Measurements from ENCODE around the gene LRPPRC. TPM values are rescaled to one million over a fixed set of nuclear protein-coding genes. Genes with fewer than 3 reads are reported as not detected.
"Not testable (repeated sequence)": the region's sequence is repeated elsewhere in the genome, so short reads cannot be mapped to it uniquely, and the experiment has no call there.

The LRPPRC gene
- total RNA-seq, 4 donors from 2014 or later, result 40.9 to 61.8 (median 49.5) TPM

DNA sequence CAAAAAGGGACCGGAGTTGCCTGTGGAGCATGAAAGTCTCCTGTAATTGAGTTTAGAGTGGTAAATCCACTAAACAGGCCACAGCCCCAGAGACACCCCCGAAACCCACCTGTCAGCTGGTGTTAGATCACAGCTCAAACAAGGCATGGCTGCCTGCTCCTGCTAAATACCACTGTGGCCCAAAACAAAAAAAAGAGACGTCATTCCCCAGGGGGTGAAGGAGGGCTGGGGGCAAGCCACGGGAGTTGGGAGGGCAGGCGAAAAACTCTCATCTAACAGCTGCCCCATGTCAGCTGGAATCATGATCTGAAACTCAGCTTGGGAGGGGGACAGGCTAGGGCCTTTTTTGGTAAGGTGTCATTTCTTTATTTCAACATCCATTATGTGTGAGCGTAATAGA is 42.5 kb upstream of the LRPPRC start:
- Histone ChIP-seq H3K36me3 (no peaks in the 10 kb centered on the region), H3K4me3 (no peak overlapping the region), H3K4me1 (no peaks in the 10 kb centered on the region), H3K9me3 (no peaks in the 10 kb centered on the region), H3K27me3 (no peaks in the 10 kb centered on the region), H3K27ac (no peak overlapping the region)
- no peak for ATAC-seq
- WGBS, 2 donors (ENCODE audit: low coverage in 1 of 2), result 39% methylated on average over 6 of the region's 6 CpGs; no CpG with 5 or more reads in 1 of the 2 donors
- TF ChIP-seq EP300 (IDR thresholded peaks at IDR 0.05), result no peak
- no peak for TF ChIP-seq POLR2A (IDR thresholded peaks at IDR 0.05)
- TF ChIP-seq POLR2AphosphoS5 (IDR thresholded peaks at IDR 0.05), result no peak
- TF ChIP-seq, protein P1, sequence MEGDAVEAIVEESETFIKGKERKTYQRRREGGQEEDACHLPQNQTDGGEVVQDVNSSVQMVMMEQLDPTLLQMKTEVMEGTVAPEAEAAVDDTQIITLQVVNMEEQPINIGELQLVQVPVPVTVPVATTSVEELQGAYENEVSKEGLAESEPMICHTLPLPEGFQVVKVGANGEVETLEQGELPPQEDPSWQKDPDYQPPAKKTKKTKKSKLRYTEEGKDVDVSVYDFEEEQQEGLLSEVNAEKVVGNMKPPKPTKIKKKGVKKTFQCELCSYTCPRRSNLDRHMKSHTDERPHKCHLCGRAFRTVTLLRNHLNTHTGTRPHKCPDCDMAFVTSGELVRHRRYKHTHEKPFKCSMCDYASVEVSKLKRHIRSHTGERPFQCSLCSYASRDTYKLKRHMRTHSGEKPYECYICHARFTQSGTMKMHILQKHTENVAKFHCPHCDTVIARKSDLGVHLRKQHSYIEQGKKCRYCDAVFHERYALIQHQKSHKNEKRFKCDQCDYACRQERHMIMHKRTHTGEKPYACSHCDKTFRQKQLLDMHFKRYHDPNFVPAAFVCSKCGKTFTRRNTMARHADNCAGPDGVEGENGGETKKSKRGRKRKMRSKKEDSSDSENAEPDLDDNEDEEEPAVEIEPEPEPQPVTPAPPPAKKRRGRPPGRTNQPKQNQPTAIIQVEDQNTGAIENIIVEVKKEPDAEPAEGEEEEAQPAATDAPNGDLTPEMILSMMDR (IDR thresholded peaks at IDR 0.05), result no peak

DNA sequence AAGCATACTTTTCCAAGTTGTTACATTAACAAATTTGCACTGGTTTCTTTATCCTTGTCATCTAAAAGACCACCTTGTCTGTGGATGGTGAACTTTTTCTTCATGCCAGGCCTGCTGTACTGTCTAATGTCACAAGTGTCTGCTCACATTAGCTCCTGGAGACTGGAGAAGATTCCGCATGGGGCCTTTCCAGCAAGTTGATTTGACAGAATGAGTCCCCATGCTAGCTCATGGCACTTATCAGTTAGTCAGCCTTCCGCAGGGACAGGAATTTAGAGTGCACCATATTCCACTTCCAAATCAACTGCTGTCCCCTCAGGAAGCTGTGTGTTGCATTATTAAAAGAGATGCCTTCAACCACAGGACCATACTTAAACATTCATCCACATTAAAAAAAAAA is 41.4 kb upstream of the LRPPRC start:
- ATAC-seq, result no peak
- Histone ChIP-seq H3K9me3 (no peaks in the 10 kb centered on the region), H3K4me3 (no peak overlapping the region), H3K4me1 (no peaks in the 10 kb centered on the region), H3K36me3 (no peaks in the 10 kb centered on the region), H3K27ac (no peak overlapping the region), H3K27me3 (peaks cover 6% of the 10 kb centered on the region)
- 26 to 71% methylated on average over 2 of the region's 2 CpGs for WGBS, 2 donors (ENCODE audit: low coverage in 1 of 2)
- TF ChIP-seq POLR2A (IDR thresholded peaks at IDR 0.05), result no peak
- TF ChIP-seq, protein P1 (IDR thresholded peaks at IDR 0.05), result no peak
- TF ChIP-seq POLR2AphosphoS5 (IDR thresholded peaks at IDR 0.05), result no peak
- no peak for TF ChIP-seq EP300 (IDR thresholded peaks at IDR 0.05)

DNA sequence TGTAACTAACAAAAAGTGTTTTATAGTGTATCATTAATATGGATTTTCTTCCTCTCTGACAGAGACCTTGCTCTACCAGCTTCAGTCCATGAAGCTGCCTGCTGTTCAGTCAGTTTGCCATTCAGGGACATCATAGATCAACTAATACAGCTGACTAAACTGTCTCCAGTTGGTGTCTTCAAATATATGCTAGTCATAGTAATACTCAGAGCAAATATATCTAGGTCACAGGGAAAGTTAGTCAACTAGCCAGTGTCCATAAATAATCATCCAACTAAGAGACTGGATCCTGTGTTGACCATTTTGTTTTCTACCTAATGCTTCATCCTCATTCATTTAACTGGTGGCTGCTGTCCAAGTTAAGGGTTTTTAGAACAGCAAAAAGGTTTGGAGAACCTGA is 38.2 kb upstream of the LRPPRC start:
- Histone ChIP-seq H3K27me3 (peaks cover 12% of the 10 kb centered on the region), H3K27ac (no peak overlapping the region), H3K9me3 (no peaks in the 10 kb centered on the region), H3K36me3 (no peaks in the 10 kb centered on the region), H3K4me3 (no peak overlapping the region), H3K4me1 (no peaks in the 10 kb centered on the region)
- TF ChIP-seq EP300 (IDR thresholded peaks at IDR 0.05), result no peak
- TF ChIP-seq, protein P1 (IDR thresholded peaks at IDR 0.05), result no peak
- TF ChIP-seq POLR2A (IDR thresholded peaks at IDR 0.05), result no peak
- no peak for TF ChIP-seq POLR2AphosphoS5 (IDR thresholded peaks at IDR 0.05)
- ATAC-seq, result no peak

DNA sequence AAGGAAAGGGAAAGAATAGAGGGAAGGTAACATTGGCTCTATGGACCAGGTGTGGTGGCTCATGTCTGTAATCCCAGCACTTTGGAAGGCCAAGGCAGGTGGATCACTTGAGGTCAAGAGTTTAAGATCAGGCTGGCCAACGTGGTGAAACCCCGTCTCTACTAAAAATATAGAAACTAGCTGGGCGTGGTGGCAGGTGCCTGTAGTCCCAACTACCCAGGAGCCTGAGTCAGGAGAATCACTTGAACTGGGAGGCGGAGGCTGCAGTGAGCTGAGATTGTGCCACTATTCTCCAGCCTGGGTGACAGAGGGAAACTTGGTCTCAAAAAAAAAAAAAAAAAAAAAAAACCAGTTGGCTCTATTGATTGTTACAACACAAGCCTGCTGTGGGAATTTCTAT is 31.3 kb upstream of the LRPPRC start:
- 67 to 75% methylated on average over 4 of the region's 4 CpGs for WGBS, 2 donors (ENCODE audit: low coverage in 1 of 2)
- not testable (repeated sequence) for H3K9me3 ChIP-seq, H3K4me3 ChIP-seq, H3K27ac ChIP-seq, H3K36me3 ChIP-seq, H3K27me3 ChIP-seq, ATAC-seq, H3K4me1 ChIP-seq

DNA sequence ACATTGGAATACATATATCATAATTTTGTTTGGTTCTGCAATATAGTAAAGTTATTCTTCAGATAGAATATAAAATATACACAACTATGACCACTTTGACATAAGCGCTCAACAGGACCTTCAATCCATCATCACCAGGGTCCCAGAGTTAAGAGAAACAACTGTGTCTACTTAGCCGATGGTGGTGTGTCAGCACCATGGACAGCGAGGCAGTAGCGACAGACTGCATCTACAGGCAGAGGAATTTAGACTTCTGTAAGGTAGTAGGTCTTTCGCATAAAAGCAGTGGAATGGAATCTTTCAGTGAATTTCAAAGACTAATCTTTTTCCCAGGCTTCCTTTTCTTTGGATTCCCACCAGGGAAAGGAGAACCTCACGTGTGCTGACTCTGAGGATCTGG is 20.5 kb upstream of the LRPPRC start:
- peaks cover 43% of the 10 kb centered on the region for H3K27me3 ChIP-seq
- 11 to 15% methylated on average over 6 of the region's 6 CpGs for WGBS, 2 donors (ENCODE audit: low coverage in 1 of 2)
- no peak overlapping the region for H3K4me3 ChIP-seq
- no peak for TF ChIP-seq POLR2A (IDR thresholded peaks at IDR 0.05)
- no peak for TF ChIP-seq POLR2AphosphoS5 (IDR thresholded peaks at IDR 0.05)
- no peak for TF ChIP-seq EP300 (IDR thresholded peaks at IDR 0.05)
- TF ChIP-seq, protein P1 (IDR thresholded peaks at IDR 0.05), result no peak
- ATAC-seq, result no peak
- H3K4me1 ChIP-seq, result no peaks in the 10 kb centered on the region
- no peaks in the 10 kb centered on the region for H3K9me3 ChIP-seq
- H3K36me3 ChIP-seq, result no peaks in the 10 kb centered on the region
- H3K27ac ChIP-seq, result no peak overlapping the region

DNA sequence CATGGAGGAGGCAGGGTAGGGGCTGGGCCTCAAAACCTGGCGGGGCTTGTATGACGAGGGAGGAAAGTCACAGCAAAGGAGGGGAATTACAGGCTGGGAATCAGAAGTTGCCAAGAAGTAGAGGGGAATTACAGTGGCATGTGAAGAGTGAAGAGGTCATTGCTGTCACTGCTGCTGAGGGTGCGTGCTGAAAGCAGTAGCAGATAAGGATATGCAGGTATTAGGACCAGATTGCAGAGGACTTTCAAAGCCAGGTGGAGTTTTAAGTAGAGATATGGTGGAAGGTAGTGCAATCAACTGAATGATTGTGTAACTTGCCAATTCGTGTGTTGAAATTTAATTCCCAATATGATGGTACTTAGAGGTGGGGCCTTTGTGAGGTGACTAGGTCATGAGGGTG is 19.4 kb upstream of the LRPPRC start:
- no peak for ATAC-seq
- H3K4me3 ChIP-seq, result no peak overlapping the region
- no peaks in the 10 kb centered on the region for H3K9me3 ChIP-seq
- no peaks in the 10 kb centered on the region for H3K36me3 ChIP-seq
- peaks cover 52% of the 10 kb centered on the region for H3K27me3 ChIP-seq
- no peaks in the 10 kb centered on the region for H3K4me1 ChIP-seq
- no peak for TF ChIP-seq POLR2A (IDR thresholded peaks at IDR 0.05)
- TF ChIP-seq EP300 (IDR thresholded peaks at IDR 0.05), result no peak
- no peak for TF ChIP-seq POLR2AphosphoS5 (IDR thresholded peaks at IDR 0.05)
- TF ChIP-seq, protein P1 (IDR thresholded peaks at IDR 0.05), result no peak
- no peak overlapping the region for H3K27ac ChIP-seq
- WGBS, 2 donors (ENCODE audit: low coverage in 1 of 2), result 64 to 81% methylated on average over 3 to 4 of the region's 4 CpGs

DNA sequence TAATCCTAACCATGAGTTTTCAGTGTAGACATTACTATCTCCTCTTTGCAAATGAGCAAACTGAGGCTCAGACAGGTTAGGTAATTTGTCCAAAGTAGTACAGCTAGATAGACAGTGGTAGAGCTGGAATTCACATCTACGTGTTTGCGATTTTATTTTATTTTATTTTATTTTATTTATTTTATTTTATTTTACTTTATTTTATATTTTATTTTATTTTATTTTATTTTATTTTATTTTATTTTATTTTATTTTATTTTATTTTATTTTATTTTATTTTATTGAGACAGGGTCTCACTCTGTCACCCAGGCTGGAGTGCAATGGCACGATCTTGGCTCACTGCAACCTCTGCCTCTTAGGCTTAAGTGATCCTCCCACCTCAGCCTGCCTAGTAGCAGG is 17.4 kb upstream of the LRPPRC start:
- H3K27ac ChIP-seq, H3K36me3 ChIP-seq, ATAC-seq, H3K4me3 ChIP-seq, H3K9me3 ChIP-seq, H3K4me1 ChIP-seq: not testable (repeated sequence)
- H3K27me3 ChIP-seq, result peaks cover 58% of the 10 kb centered on the region
- 91 to 100% methylated on average over 2 to 3 of the region's 3 CpGs for WGBS, 2 donors (ENCODE audit: low coverage in 1 of 2)
